Neural progenitor cell (in vitro differentiated cells): Measurements from ENCODE around the gene THNSL1.

Experiments used
- CTCF ChIP-seq: fragments of 200-600 bp; sonication (generic); IDR thresholded peaks from 2 replicates; pipeline ENCODE4 v1.5.1; 2017; ENCODE audit warnings: antibody characterized with exemption, mild to moderate bottlenecking
- EZH2 ChIP-seq: fragments of 200-600 bp; sonication (generic); IDR thresholded peaks from 2 replicates; pipeline ENCODE4 v1.6.1; 2017; ENCODE audit warnings: antibody characterized with exemption, mild to moderate bottlenecking, moderate library complexity
- EZH2phosphoT487 ChIP-seq: fragments of 200-600 bp; sonication (generic); IDR thresholded peaks from 2 replicates; pipeline ENCODE4 v1.6.1; 2017; ENCODE audit warnings: antibody characterized with exemption

- TF ChIP-seq CTCF = no peak
- TF ChIP-seq EZH2phosphoT487 = no peak
- TF ChIP-seq EZH2 = no peak
Measured at GRCh38 chr10:25018703-25019102, 2.3 kb downstream of the THNSL1 start.
